ENCODE results near the gene USF1.
"Not testable (repeated sequence)": the region's sequence is repeated elsewhere in the genome, so short reads cannot be mapped to it uniquely, and the experiment has no call there.

USF1 gene

DNA sequence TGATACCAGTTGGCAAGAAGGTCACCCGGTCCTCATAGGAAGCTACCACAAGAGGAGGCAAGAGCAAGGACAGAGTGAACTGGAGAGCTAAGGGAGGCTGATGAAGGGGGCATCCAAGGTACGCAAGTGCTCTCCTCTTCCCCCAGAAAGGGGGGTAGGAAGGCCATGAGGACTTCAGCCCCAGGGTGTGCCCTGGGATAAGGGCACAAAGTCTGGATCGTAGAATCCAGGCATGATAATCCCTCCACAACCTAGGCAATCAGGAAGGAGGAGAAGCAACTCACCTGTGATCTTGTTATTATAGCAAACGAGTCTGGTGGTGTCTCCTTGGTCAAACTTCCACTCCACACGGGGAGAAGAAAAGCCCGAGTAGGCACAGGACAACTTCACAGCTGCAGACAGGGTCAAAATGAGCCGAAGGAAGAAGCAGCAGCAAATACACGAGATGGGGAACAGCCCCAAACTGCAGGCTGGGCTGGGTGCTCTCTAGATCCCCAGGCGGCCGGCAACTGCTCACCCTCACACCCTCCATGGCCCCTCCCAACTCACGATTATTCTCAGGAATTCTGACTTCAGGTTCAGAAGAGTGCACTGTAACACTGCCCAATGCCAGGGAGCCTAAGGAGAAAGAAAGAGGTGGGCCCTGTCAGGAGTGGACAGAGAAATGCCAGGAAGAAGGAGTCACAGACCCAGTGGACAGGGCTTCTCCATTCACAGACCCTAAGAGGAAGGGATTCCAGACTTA lies 44.9 kb downstream of the USF1 start:
- H3K27ac ChIP-seq (ENCODE audit: low read depth, low read length), result no peak overlapping the region
- H3K4me3 ChIP-seq (ENCODE audit: low read depth, low read length), result no peak overlapping the region
- no peaks in the 10 kb centered on the region for H3K27me3 ChIP-seq (ENCODE audit: insufficient read depth, low read length)
- peaks cover 1% of the 10 kb centered on the region for H3K4me1 ChIP-seq (ENCODE audit: control insufficient read depth, insufficient read depth, low read length, unreplicated experiment)
- no peaks in the 10 kb centered on the region for H3K79me2 ChIP-seq (ENCODE audit: control insufficient read depth, insufficient read depth, low read length, unreplicated experiment)
- H3K36me3 ChIP-seq (ENCODE audit: insufficient read depth, low read length), result no peaks in the 10 kb centered on the region
- H2AFZ ChIP-seq (ENCODE audit: low read length, unreplicated experiment), result no peak overlapping the region

- Histone ChIP-seq H3K4me3 (ENCODE audit: low read depth, low read length) (no peak overlapping the region), H3K27ac (ENCODE audit: low read depth, low read length) (no peak overlapping the region), H3K79me2 (ENCODE audit: control insufficient read depth, insufficient read depth, low read length, unreplicated experiment) (no peaks in the 10 kb centered on the region), H3K4me1 (ENCODE audit: control insufficient read depth, insufficient read depth, low read length, unreplicated experiment) (peaks cover 9% of the 10 kb centered on the region), H3K36me3 (ENCODE audit: insufficient read depth, low read length) (no peaks in the 10 kb centered on the region), H2AFZ (ENCODE audit: low read length, unreplicated experiment) (no peak overlapping the region), H3K27me3 (ENCODE audit: insufficient read depth, low read length) (no peaks in the 10 kb centered on the region)
Observed at GRCh38 chr1:160999376-160999775, 46.4 kb downstream of the USF1 start.

DNA sequence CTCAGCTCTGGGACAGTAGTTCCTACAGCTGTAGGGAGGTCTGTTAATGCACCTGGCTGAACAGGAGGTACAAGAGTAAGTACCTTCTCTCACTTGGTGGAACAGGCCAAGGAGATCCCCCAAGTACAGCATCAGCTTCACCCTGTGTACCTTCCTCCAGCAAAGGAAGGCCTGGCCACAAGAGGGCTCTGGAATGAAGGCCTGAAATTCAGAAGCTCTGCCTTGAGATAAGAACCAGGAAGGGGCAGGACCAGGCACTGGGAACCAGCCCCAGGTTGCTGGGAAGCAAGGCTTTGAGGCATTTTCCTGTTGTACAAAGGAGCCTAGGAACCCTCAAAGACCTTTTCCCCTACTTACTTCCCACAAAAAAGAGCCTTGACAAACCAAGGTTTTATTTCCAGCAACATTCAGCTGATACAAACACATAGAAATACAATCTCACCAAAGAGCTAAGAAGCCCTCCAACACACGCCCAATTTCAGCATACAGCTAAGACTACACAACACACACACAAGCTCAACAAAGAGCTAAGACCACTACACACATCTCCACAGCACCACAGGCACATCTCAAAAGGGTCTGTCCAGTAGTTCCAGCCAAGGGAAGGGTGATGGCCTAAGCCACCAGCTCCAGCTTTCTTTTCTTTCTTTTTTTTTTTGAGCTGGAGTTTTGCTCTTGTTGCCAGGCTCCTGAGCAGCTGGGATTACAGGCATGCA lies 48.3 kb downstream of the USF1 start:
- Histone ChIP-seq H3K4me1 (ENCODE audit: control insufficient read depth, insufficient read depth, low read length, unreplicated experiment) (peaks cover 9% of the 10 kb centered on the region), H3K36me3 (ENCODE audit: insufficient read depth, low read length) (no peaks in the 10 kb centered on the region), H3K27me3 (ENCODE audit: insufficient read depth, low read length) (no peaks in the 10 kb centered on the region), H2AFZ (ENCODE audit: low read length, unreplicated experiment) (peak overlapping the region; percentile 59), H3K27ac (ENCODE audit: low read depth, low read length) (no peak overlapping the region), H3K4me3 (ENCODE audit: low read depth, low read length) (no peak overlapping the region), H3K79me2 (ENCODE audit: control insufficient read depth, insufficient read depth, low read length, unreplicated experiment) (no peaks in the 10 kb centered on the region)

DNA sequence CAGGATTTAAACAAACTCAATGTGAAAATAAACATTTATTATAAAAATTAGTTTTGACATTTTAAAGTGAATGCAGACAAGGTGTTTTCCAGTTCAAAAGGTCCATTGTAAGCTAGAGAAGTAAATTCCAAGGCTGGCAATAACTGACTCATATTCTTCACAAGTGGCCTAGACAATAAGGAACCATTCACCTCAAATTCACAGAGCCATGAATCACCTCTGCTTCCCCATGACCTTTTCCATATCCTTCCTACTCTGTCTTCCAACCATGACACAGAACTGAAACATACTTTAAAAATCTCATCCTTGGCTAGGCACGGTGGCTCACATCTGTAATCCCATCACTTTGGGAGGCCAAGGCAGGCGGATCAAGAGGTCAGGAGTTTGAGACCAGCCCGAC lies 49.6 kb downstream of the USF1 start:
- H3K79me2 ChIP-seq (ENCODE audit: control insufficient read depth, insufficient read depth, low read length, unreplicated experiment), result no peaks in the 10 kb centered on the region
- no peak overlapping the region for H2AFZ ChIP-seq (ENCODE audit: low read length, unreplicated experiment)
- no peaks in the 10 kb centered on the region for H3K36me3 ChIP-seq (ENCODE audit: insufficient read depth, low read length)
- H3K27ac ChIP-seq (ENCODE audit: low read depth, low read length), result peak overlapping the region; percentile 44
- H3K27me3 ChIP-seq (ENCODE audit: insufficient read depth, low read length), result no peaks in the 10 kb centered on the region
- no peak overlapping the region for H3K4me3 ChIP-seq (ENCODE audit: low read depth, low read length)
- H3K4me1 ChIP-seq (ENCODE audit: control insufficient read depth, insufficient read depth, low read length, unreplicated experiment), result peaks cover 9% of the 10 kb centered on the region

DNA sequence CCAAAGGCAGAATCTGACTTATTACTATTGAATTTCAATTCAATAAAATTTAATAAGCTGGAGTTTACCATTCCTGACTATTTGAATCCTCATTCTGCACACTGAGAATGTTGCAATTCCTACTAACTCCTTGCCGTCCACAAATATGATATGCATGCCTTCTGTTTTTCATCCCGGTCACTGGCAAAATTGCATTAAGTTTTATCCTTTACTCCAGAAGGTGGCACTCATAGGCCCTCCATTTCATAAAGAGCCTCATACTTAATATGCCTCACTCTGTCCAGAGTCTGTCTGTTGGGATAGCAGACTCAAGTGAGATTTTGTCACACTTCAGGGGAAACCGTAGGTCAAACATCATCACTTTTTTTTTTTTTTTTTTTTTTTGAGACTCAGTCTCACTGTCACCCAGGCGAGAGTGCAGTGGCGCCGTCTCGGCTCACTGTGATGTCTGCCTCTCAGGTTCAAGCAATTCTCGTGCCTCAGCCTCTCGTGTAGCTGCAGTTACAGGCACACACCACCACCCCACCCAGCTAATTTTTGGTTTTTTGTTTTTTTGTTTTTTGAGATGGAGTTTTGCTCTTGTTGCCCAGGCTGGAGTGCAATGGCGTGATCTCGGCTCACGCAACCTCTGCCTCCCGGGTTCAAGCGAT lies 52.1 kb downstream of the USF1 start:
- Histone ChIP-seq H3K27ac (ENCODE audit: low read depth, low read length) (no peak overlapping the region), H3K4me3 (ENCODE audit: low read depth, low read length) (no peak overlapping the region), H3K79me2 (ENCODE audit: control insufficient read depth, insufficient read depth, low read length, unreplicated experiment) (no peaks in the 10 kb centered on the region), H2AFZ (ENCODE audit: low read length, unreplicated experiment) (no peak overlapping the region), H3K4me1 (ENCODE audit: control insufficient read depth, insufficient read depth, low read length, unreplicated experiment) (peaks cover 9% of the 10 kb centered on the region), H3K27me3 (ENCODE audit: insufficient read depth, low read length) (no peaks in the 10 kb centered on the region), H3K36me3 (ENCODE audit: insufficient read depth, low read length) (no peaks in the 10 kb centered on the region)

- not testable (repeated sequence) for H3K36me3 ChIP-seq (ENCODE audit: insufficient read depth, low read length); H3K79me2 ChIP-seq (ENCODE audit: control insufficient read depth, insufficient read depth, low read length, unreplicated experiment); H3K4me3 ChIP-seq (ENCODE audit: low read depth, low read length); H3K27me3 ChIP-seq (ENCODE audit: insufficient read depth, low read length); H3K4me1 ChIP-seq (ENCODE audit: control insufficient read depth, insufficient read depth, low read length, unreplicated experiment); H3K27ac ChIP-seq (ENCODE audit: low read depth, low read length); H2AFZ ChIP-seq (ENCODE audit: low read length, unreplicated experiment)
Observed at GRCh38 chr1:160992036-160992435, 53.7 kb downstream of the USF1 start.

All from ACC112 (cell line).